ENCODE data around the gene UNC79. TPM values are rescaled to one million over a fixed set of nuclear protein-coding genes. Genes with fewer than 3 reads are reported as not detected.

Gene UNC79
- total RNA-seq, 1 donor from 2014 or later, result 0.37 TPM

DNA sequence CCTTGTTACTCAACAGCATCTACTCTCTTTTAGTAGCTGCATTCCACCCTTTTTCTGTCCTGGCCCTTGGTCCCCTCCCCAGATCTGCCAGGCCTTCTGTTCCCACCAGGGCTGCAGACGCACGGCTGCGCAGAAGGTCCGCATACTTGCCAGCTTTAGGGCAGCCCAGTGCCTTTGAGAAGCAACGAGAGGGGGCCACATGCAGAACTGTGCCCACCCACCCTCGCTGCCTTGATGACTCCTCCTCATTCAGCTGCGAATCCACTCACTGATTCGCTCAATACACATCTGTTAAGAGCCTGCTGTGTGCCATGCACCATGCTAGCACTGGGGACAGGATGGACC, 318.3 kb downstream of the UNC79 start:
- no peak for DNase-seq (ENCODE audit: low spot score)

DNA sequence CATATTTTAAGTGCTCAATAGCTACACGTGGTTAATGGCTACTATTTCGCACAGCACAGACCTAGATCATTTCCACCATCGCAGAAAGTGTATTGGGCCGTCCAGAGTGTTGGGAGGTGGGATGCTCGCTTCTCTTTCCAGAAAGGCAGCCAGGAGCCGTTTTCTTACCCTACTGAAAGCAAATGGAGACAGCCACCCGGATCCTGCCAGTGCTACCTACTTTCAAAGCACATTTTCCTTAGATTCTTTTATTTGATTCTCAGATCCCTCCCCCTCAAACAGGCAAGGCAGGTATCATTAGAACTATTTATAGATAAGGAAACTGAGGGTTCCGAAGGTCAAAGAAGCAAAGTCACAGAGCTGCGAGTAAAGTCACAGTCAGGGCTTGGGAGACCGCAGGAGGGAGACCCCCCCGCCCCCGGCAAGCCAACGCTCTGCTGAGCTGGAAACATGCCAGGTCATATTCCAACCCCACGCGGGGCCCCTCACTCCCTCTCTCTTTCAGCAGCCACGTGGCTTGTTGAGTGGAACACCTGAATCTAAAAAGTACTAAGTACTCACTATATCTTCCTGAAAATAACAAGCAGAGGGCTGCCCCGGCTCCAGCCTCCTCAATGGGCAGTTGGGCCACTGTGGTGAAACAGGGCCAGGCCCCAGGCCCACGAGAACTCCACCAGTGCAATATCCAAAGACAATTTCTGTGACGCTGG, 321.4 kb downstream of the UNC79 start:
- DNase-seq (ENCODE audit: low spot score), result no peak

DNA sequence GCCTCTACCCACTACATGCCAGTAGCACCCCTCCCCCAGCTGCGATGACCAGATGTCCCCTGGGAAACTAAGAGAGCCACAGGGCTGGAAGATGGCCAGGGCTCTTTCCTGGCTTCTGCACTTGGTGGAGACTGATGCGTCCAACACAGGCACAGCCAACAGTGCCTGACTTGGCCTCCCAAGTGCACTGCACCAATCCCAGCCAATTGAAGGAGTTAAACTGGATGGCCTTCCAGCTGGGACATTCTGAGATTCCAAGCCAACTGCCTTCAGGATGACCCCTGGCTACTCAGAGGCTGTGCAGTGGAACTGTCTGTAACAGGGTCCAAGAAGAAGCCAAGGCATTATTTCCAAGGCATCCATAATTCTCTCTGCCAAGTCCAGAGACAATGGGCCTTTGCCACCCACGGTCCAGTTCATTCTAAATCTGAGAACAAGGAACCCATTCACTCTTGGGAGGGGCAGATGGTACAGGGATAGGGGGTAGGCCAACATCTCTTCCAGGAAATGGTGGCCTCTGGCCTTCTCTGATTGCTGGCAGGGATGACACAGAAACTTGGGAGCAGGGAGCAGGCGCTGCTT, 322.3 kb downstream of the UNC79 start:
- no peak for DNase-seq (ENCODE audit: low spot score)

GRCh38 chr14:93753647-93754046, 322.9 kb downstream of the UNC79 start:
- DNase-seq (ENCODE audit: low spot score), result no peak

DNA sequence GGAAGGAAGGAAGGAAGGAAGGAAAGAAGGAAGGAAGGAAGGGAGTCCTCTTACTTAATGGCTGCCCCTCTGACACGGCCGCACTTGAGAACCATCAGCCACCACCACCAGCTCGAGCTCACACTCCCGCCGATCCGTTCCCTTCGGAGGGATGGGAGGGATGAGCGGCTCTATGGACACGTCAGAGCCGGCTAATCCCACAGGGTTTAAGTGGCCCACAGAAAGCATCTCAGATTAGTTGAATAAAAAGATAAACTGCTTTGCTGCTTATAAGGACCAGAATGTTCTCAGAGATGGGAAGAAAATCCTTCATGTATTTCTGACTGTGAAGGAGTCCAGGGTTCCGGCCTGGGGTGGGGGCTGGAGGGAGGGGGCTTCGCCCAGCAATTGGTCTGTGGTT, 326.5 kb downstream of the UNC79 start:
- no peak for DNase-seq (ENCODE audit: low spot score)

Other genes starting within 250 kb of the UNC79 start
- 46.2 TPM for gene MOAP1, start 246.0 kb upstream of the UNC79 start, total RNA-seq
- gene LYSET, start 245.6 kb upstream of the UNC79 start, total RNA-seq, result 30.6 TPM
- 12.3 TPM for gene GON7, start 223.9 kb upstream of the UNC79 start, total RNA-seq
- 17.8 TPM for gene UBR7, start 223.7 kb upstream of the UNC79 start, total RNA-seq
- gene BTBD7, start 97.9 kb upstream of the UNC79 start, total RNA-seq, result 45.1 TPM
- 0.43 TPM for gene COX8C, start 83.8 kb upstream of the UNC79 start, total RNA-seq

Measured in mucosa of gallbladder (tissue), 1 donor.